DND-41 (cell line): ENCODE data around the gene PODXL.

Experiments used
- ATAC-seq: fragments of 200-7000 bp; cut with Tn5 transposase; 3 replicates; pipeline ENCODE4 v1.9.1; 2021; ENCODE audit warnings: low read depth; ENCODE audit not compliant: insufficient read depth
- DNase-seq: peaks from one replicate; pipeline ENCODE4 v3.0.0-alpha.2; 2020
- H2AFZ ChIP-seq: 2 replicates; pipeline ENCODE4 v1.6.0; 2012; ENCODE audit warnings: low read depth, low read length
- H3K27ac ChIP-seq: 2 replicates; pipeline ENCODE4 v1.5.1; 2012; ENCODE audit warnings: low read length, inconsistent platforms
- H3K27me3 ChIP-seq: fragments of 200-600 bp; sonication (generic); 2 replicates; pipeline ENCODE4 v1.6.0; 2012; ENCODE audit warnings: low read length, mild to moderate bottlenecking, inconsistent platforms; ENCODE audit not compliant: insufficient read depth, poor library complexity
- H3K36me3 ChIP-seq: 2 replicates; pipeline ENCODE4 v1.5.1; 2012; ENCODE audit warnings: low read length, inconsistent platforms; ENCODE audit not compliant: insufficient read depth
- H3K4me1 ChIP-seq: 2 replicates; pipeline ENCODE4 v1.5.1; 2012; ENCODE audit warnings: mild to moderate bottlenecking, low read length; ENCODE audit not compliant: insufficient read depth
- H3K4me2 ChIP-seq: 2 replicates; pipeline ENCODE4 v1.6.0; 2012; ENCODE audit warnings: mild to moderate bottlenecking, moderate library complexity, low read length, inconsistent platforms; ENCODE audit not compliant: insufficient read depth
- H3K4me3 ChIP-seq, 2 experiments: fragments of 200-600 bp in 1 of 2; shearing (Covaris generic) in 1 of 2; 2 replicates each; pipeline ENCODE4 v1.5.1; 2012 to 2016; ENCODE audit warnings: inconsistent platforms in 2 of 2, low read length in 2 of 2, mild to moderate bottlenecking in 2 of 2, low read depth in 1 of 2, moderate library complexity in 1 of 2
- H3K79me2 ChIP-seq: 2 replicates; pipeline ENCODE4 v1.6.0; 2012; ENCODE audit warnings: low read length, inconsistent platforms; ENCODE audit not compliant: insufficient read depth
- H3K9ac ChIP-seq: 2 replicates; pipeline ENCODE4 v1.6.0; 2012; ENCODE audit warnings: low read depth, mild to moderate bottlenecking, inconsistent platforms, low read length, moderate library complexity
- H3K9me3 ChIP-seq: 2 replicates; pipeline ENCODE4 v1.5.1; 2012; ENCODE audit warnings: low read length, moderate library complexity, mild to moderate bottlenecking, inconsistent platforms; ENCODE audit not compliant: insufficient read depth, severe bottlenecking
- H4K20me1 ChIP-seq: 2 replicates; pipeline ENCODE4 v1.6.0; 2012; ENCODE audit warnings: low read length; ENCODE audit not compliant: insufficient read depth
- EZH2 ChIP-seq: IDR thresholded peaks from 3 replicates; pipeline ENCODE4 v1.6.1; 2012; ENCODE audit warnings: borderline replicate concordance, low read depth, mild to moderate bottlenecking, moderate library complexity, low read length, inconsistent platforms; ENCODE audit not compliant: severe bottlenecking
- TF ChIP-seq, protein P1 (sequence below): IDR thresholded peaks from 2 replicates; pipeline ENCODE4 v1.5.1; 2012; ENCODE audit warnings: borderline replicate concordance, low read length, moderate library complexity, mild to moderate bottlenecking; ENCODE audit not compliant: poor library complexity, severe bottlenecking; ENCODE audit errors: extremely low read depth

The PODXL gene

DNA sequence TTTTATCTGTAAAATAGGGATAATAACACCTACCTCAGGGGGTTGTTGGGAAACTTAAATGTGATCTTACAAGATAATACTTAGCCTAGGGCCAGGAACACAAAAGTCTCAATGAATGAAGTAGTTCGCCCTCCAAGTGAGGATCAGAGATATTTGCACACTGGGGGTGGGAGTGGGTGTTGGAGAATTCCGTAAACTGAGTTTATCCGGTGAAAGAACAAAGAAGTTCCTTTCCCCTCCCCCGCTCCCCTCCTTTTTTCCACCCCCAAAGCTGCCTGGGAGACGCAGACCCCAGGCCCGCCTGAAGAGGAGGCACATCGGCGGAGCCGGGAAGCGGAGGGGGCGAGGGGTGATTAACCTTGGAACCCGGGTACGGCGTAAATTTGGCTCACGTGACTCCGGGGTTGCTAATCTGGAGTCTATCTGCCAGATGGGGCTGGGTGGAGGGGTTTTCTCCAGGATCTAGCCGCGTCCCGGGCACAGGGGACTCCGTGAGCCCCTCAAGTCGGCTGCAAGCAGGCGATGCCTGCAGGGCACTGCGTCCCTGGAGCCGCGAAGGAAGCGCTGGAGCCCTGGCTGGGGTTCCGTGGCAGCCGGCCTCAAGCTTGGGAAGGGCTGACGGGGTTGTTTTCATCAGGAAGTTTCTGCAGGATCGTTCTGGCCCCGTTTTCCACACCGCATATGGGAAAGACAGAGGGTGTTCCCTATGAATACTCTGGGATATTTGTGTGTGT is 1.4 kb upstream of the PODXL start:
- no peak overlapping the region for H3K4me3 ChIP-seq
- H4K20me1 ChIP-seq: no peaks in the 10 kb centered on the region; the same call in 1 of the 2 replicates
- no peaks in the 10 kb centered on the region for H3K36me3 ChIP-seq
- peaks cover 20% of the 10 kb centered on the region for H3K27me3 ChIP-seq
- peaks cover 19% of the 10 kb centered on the region for H3K4me1 ChIP-seq
- H3K79me2 ChIP-seq: no peaks in the 10 kb centered on the region
- no peak overlapping the region for H2AFZ ChIP-seq
- TF ChIP-seq EZH2: no peak
- H3K9me3 ChIP-seq: no peaks in the 10 kb centered on the region
- no peak overlapping the region for H3K27ac ChIP-seq
- ATAC-seq (no peak), DNase-seq (no peak)
- H3K9ac ChIP-seq: no peak overlapping the region
- no peak overlapping the region; the same call in 1 of the 2 replicates for H3K4me2 ChIP-seq

DNA sequence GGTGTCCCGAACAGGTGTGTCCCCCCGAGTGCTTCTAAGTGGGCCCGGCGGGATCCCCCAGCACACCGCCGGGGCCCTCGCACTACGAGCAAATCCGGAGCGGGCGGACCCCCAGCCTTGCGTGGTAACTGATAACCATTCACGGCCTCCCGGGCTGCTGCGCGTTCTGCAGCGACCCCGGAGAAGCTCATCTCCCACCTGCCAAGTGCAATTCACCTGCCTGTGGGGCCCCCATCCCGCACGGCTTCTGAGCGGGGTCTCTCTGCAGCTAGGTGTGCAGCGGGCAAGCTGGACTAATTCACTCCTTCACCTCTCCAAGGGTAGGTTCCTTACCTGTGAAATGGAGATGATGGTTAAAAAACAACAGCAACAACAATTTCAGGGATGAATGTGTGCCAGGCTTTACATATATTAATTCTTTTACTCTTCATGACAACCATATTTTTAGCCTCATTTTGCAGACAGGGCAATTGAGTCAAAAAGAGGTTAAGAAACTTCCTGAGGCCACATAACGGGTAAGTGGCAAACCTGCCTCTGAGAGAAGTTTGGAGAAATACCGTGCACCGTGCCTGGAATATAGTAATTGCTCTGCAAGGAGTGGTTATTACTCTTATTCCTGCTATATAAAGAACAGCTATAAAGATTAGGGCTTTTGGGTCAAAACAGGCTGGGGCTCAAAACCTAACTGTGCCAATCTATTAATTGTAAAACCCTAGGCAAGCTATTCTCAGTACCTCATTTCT is 652 bp upstream of the PODXL start:
- Histone ChIP-seq H3K9ac (peak overlapping the region; percentile 55), H3K27me3 (peaks cover 20% of the 10 kb centered on the region), H3K9me3 (no peaks in the 10 kb centered on the region), H3K79me2 (no peaks in the 10 kb centered on the region), H3K4me1 (peaks cover 19% of the 10 kb centered on the region), H3K36me3 (no peaks in the 10 kb centered on the region), H4K20me1 (no peaks in the 10 kb centered on the region; the same call in 1 of the 2 replicates), H3K4me3 (peak overlapping the region; percentile 26 to 56; a peak in 3 of 4 replicates), H3K27ac (no peak overlapping the region), H2AFZ (peak overlapping the region; percentile 61), H3K4me2 (peak overlapping the region; percentile 75)
- TF ChIP-seq, protein P1, sequence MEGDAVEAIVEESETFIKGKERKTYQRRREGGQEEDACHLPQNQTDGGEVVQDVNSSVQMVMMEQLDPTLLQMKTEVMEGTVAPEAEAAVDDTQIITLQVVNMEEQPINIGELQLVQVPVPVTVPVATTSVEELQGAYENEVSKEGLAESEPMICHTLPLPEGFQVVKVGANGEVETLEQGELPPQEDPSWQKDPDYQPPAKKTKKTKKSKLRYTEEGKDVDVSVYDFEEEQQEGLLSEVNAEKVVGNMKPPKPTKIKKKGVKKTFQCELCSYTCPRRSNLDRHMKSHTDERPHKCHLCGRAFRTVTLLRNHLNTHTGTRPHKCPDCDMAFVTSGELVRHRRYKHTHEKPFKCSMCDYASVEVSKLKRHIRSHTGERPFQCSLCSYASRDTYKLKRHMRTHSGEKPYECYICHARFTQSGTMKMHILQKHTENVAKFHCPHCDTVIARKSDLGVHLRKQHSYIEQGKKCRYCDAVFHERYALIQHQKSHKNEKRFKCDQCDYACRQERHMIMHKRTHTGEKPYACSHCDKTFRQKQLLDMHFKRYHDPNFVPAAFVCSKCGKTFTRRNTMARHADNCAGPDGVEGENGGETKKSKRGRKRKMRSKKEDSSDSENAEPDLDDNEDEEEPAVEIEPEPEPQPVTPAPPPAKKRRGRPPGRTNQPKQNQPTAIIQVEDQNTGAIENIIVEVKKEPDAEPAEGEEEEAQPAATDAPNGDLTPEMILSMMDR: no peak
- TF ChIP-seq EZH2: peak; percentile 78
- ATAC-seq (peak; percentile 48), DNase-seq (no peak)

DNA sequence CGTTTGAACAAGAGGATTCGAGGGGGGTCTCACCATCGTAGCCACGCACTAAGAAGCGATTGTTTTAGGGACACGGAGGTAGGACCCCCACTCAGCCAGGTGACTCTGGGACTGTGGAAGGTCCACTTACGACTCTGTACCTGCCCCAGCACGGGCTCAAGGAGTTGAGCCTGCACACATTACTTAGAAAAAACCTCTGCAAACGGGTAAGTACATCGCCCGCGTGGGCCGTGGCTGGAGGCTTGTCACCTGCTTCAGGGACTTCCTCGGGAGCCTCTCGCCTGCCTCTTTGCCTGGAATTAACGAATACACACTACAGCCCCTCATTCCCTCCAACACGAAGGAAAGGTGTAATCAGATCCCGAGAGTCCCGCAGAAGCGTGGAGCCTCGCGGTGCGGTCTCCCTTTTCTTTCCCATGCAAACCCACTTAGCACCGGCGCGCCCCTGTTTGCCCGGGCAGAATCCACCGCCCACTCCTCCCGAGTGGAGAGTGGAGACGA is 826 bp downstream of the PODXL start:
- peak overlapping the region; percentile 75 for H3K4me2 ChIP-seq
- ATAC-seq (no peak), DNase-seq (no peak)
- no peak overlapping the region for H3K27ac ChIP-seq
- H3K4me1 ChIP-seq: peaks cover 19% of the 10 kb centered on the region
- peak overlapping the region; percentile 44 for H3K9ac ChIP-seq
- H3K4me3 ChIP-seq: peak overlapping the region in 1 of 2 experiments; percentile 56; a peak in 2 of 4 replicates
- TF ChIP-seq EZH2: no peak
- TF ChIP-seq, protein P1: no peak
- no peaks in the 10 kb centered on the region for H3K79me2 ChIP-seq
- H4K20me1 ChIP-seq: no peaks in the 10 kb centered on the region; the same call in 1 of the 2 replicates
- H3K27me3 ChIP-seq: peaks cover 16% of the 10 kb centered on the region
- peak overlapping the region; percentile 23; the same call in 1 of the 2 replicates for H2AFZ ChIP-seq
- H3K36me3 ChIP-seq: no peaks in the 10 kb centered on the region
- H3K9me3 ChIP-seq: no peaks in the 10 kb centered on the region
